Upper lobe of left lung (tissue), 6 donors: Measurements from ENCODE around the gene ZNF362. TPM values are rescaled to one million over a fixed set of nuclear protein-coding genes. Genes with fewer than 3 reads are reported as not detected.

Experiments used
- ATAC-seq, 2 donors: fragments of 200-7000 bp; cut with Tn5 transposase; one replicate each; pipeline ENCODE4 v1.9.1; 2022; ENCODE audit warnings: mild to moderate bottlenecking in 2 of 2, moderate library complexity in 2 of 2; ENCODE audit not compliant: low FRiP score in 2 of 2
- DNase-seq, 2 donors: peaks; one replicate each; pipeline ENCODE4 v3.0.0-alpha.2; 2019 to 2020
- H3K27ac ChIP-seq, 4 donors: fragments of 200-600 bp; sonication (generic); one replicate each; pipeline ENCODE4 v1.5.1; 2016 to 2019
- H3K27me3 ChIP-seq, 4 donors: fragments of 200-600 bp; sonication (generic); one replicate each; pipeline ENCODE4 v1.5.1; 2017 to 2019
- H3K36me3 ChIP-seq, 4 donors: fragments of 200-600 bp; sonication (generic); one replicate each; pipeline ENCODE4 v1.5.1; 2016 to 2019
- H3K4me1 ChIP-seq, 4 donors: fragments of 200-600 bp; sonication (generic); one replicate each; pipeline ENCODE4 v1.5.1; 2018 to 2019
- H3K4me3 ChIP-seq, 4 donors: fragments of 200-600 bp; sonication (generic); one replicate each; pipeline ENCODE4 v1.5.1; 2017 to 2019; ENCODE audit warnings: mild to moderate bottlenecking in 2 of 4, moderate library complexity in 1 of 4
- H3K9me3 ChIP-seq, 4 donors: fragments of 200-600 bp; sonication (generic); one replicate each; pipeline ENCODE4 v1.5.1; 2018 to 2019
- CTCF ChIP-seq, 6 experiments: fragments of 450-650 bp in 4 of 6; fragments of 200-600 bp in 2 of 6; sonication (generic) in 2 of 6; IDR thresholded peaks; one replicate each; pipeline ENCODE4 v1.5.1; 2016 to 2019; ENCODE audit warnings: antibody characterized with exemption in 6 of 6
- EP300 ChIP-seq, 4 donors: sonication (generic); formaldehyde crosslinking; IDR thresholded peaks; one replicate each; pipeline ENCODE4 v1.5.1; 2017; ENCODE audit warnings: antibody characterized with exemption in 4 of 4, control low read depth in 2 of 4
- POLR2A ChIP-seq, 4 donors: fragments of 450-650 bp; IDR thresholded peaks; one replicate each; pipeline ENCODE4 v1.5.1; 2016 to 2017; ENCODE audit warnings: antibody characterized with exemption in 4 of 4, mild to moderate bottlenecking in 2 of 4
- POLR2AphosphoS5 ChIP-seq, 2 donors: sonication (generic); formaldehyde crosslinking; IDR thresholded peaks; one replicate each; pipeline ENCODE4 v1.5.1; 2017; ENCODE audit warnings: antibody characterized with exemption in 2 of 2
- WGBS, 2 donors: methylation state at CpG; one replicate each; pipeline ENCODE4 v1.1.5; 2017 to 2018; 5-methylcytosine and 5-hydroxymethylcytosine counted together
- total RNA-seq, 6 donors: library from RNA; depleted of rRNA in 4 of 6; stranded (reverse); fragments of >200 nt in 4 of 6; gene quantifications; one replicate each; pipeline versions ENCODE4 v1.1.0 to v1.2.1, GENCODE V29; 2016 to 2021
- donor health status: DM: no; HTN: no; CAD: no; lungs with moderate emphysema.
- donor health status: DM: no; HTN: yes; CAD: no; lungs with severe emphysema.

The ZNF362 gene
- total RNA-seq, 6 donors from 2014 or later: 14.9 to 41.0 (median 21.3) TPM

DNA sequence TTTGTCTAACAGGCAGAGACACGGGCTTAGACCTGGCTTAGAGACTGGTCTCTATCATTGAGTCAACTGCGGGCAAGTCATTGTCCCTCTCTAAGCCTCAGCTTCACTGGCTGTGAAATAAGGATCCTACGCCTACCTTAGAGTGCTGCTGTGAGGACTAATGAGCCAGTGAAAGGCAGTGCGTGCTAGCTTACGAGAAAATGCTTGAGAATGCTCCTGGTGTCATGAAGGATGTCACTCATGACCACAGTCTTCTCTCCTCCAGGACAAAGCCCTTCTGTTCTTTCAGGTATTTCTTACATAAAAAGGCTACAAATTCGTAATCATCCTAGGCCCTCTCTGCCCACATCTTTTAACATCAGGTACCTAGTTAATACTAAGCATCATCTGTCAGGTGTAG lies 81.1 kb downstream of the ZNF362 start:
- Histone ChIP-seq H3K4me3 (no peak overlapping the region), H3K9me3 (no peaks in the 10 kb centered on the region), H3K27ac (peak overlapping the region; percentile 90 to 99 (median 98)), H3K27me3 (no peaks in the 10 kb centered on the region), H3K4me1 (peaks cover 97 to 100% (median 98%) of the 10 kb centered on the region in 4 donors), H3K36me3 (peaks cover 0 to 39% (median 9%) of the 10 kb centered on the region in 4 donors)
- DNase-seq (no peak), ATAC-seq (no peak)
- whole genome bisulfite sequencing, 2 donors: 85 to 94% methylated on average over 6 of the region's 6 CpGs
- TF ChIP-seq EP300 (IDR thresholded peaks at IDR 0.05): no peak
- no peak for TF ChIP-seq CTCF (IDR thresholded peaks at IDR 0.05)
- TF ChIP-seq POLR2A (IDR thresholded peaks at IDR 0.05): no peak
- TF ChIP-seq POLR2AphosphoS5 (IDR thresholded peaks at IDR 0.05): no peak

- Histone ChIP-seq H3K4me1 (peaks cover 97 to 100% (median 98%) of the 10 kb centered on the region in 4 donors), H3K9me3 (no peaks in the 10 kb centered on the region), H3K4me3 (peak overlapping the region in 2 of 4 donors; percentile 15 to 19), H3K27me3 (no peaks in the 10 kb centered on the region), H3K36me3 (peaks cover 0 to 38% (median 3%) of the 10 kb centered on the region in 4 donors), H3K27ac (peak overlapping the region; percentile 90 to 99 (median 98))
- no peak for DNase-seq
- WGBS, 2 donors: 28 to 32% methylated on average over 1 of the region's 1 CpG
- TF ChIP-seq POLR2AphosphoS5 (IDR thresholded peaks at IDR 0.05) (no peak), POLR2A (IDR thresholded peaks at IDR 0.05) (no peak), EP300 (IDR thresholded peaks at IDR 0.05) (no peak), CTCF (IDR thresholded peaks at IDR 0.05) (no peak)
- ATAC-seq: peak in 1 of 2 donors; percentile 18
These were observed 81.8 kb downstream of the ZNF362 start for GRCh38 chr1:33338048-33338439.

- no peaks in the 10 kb centered on the region for H3K9me3 ChIP-seq
- H3K4me1 ChIP-seq: peaks cover 97 to 99% (median 98%) of the 10 kb centered on the region in 4 donors
- DNase-seq (peak in 1 of 2 donors; percentile 90), ATAC-seq (peak; percentile 87 to 88)
- no peaks in the 10 kb centered on the region for H3K27me3 ChIP-seq
- peaks cover 0 to 34% (median 0%) of the 10 kb centered on the region in 4 donors for H3K36me3 ChIP-seq
- 23 to 27% methylated on average over 13 to 14 of the region's 14 CpGs for WGBS, 2 donors
- H3K27ac ChIP-seq: peak overlapping the region; percentile 90 to 99 (median 98)
- TF ChIP-seq EP300 (IDR thresholded peaks at IDR 0.05) (peak; percentile 80 to 99 (median 96)), POLR2A (IDR thresholded peaks at IDR 0.05) (peak in 2 of 4 donors; percentile 56 to 77), CTCF (IDR thresholded peaks at IDR 0.05) (no peak), POLR2AphosphoS5 (IDR thresholded peaks at IDR 0.05) (peak; percentile 92 to 99)
- H3K4me3 ChIP-seq: peak overlapping the region in 2 of 4 donors; percentile 15 to 19
These were observed 82.3 kb downstream of the ZNF362 start for GRCh38 chr1:33338440-33339211.

GRCh38 chr1:33339413-33339812 lies 83.1 kb downstream of the ZNF362 start:
- 46 to 59% methylated on average over 2 of the region's 2 CpGs for WGBS, 2 donors

More at GRCh38 chr1:33339413-33339812, 83.1 kb downstream of the ZNF362 start:
- H3K27ac ChIP-seq: peak overlapping the region; percentile 90 to 99 (median 98)
- H3K27me3 ChIP-seq: no peaks in the 10 kb centered on the region
- TF ChIP-seq EP300 (IDR thresholded peaks at IDR 0.05): no peak
- TF ChIP-seq CTCF (IDR thresholded peaks at IDR 0.05): no peak
- TF ChIP-seq POLR2AphosphoS5 (IDR thresholded peaks at IDR 0.05): peak in 1 of 2 donors; percentile 26
- ATAC-seq (peak in 1 of 2 donors; percentile 31), DNase-seq (peak in 1 of 2 donors; percentile 77)
- H3K36me3 ChIP-seq: peaks cover 0 to 31% (median 0%) of the 10 kb centered on the region in 4 donors
- no peaks in the 10 kb centered on the region for H3K9me3 ChIP-seq
- H3K4me1 ChIP-seq: peaks cover 97 to 99% (median 98%) of the 10 kb centered on the region in 4 donors
- no peak overlapping the region for H3K4me3 ChIP-seq
